ENCODE results near the gene CYP2A6.
A peak's percentile ranks its signal among the peaks of the same experiment; 100 is the strongest.

Gene CYP2A6

DNA sequence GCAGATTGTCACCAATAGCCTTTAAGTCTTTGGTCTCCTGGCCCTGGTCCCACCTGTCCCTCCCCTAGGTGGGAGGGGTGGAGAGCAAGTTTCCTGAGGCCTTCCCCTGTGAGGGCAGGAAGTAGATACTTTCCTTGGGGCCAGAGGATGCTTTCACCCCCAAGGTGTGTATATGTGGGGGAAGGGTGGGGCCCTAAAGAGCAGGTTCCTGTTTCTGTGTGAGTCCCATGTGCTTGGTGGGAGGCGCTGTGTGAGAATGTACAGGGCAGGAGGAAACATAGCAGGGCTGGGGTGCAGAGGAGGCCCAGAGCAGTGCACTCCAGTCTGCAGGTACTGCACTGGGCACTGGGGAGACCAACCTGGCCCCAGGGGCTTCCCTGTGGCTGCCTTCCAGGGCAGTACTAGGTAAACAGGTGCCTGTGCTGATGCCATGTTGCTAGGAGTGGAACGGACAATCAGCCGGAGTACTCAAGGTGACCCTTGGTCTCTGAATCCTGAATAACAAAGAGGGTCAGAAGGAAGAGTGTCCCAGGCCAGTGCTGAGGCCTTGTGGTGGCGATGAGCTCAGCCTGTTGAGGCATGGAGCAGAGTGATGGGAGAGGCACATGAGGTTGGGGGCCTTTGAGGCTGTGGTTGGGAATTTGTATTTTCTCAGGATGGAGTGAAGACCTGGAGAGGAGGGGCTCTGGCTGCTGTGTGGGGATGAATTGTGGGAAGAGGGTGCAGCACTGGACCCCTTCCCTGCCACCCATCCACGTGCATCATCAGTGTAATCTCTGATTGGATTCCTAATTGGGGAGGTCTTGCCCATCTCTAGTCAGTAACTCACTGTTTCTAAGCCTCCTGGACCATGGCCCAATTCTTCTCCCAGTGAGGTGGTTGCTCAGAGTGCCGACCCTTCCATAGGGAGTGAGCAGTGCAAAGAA is 46.1 kb downstream of the CYP2A6 start:
- H3K36me3 ChIP-seq (replicated peaks; ENCODE audit: low read depth, low read length): peaks cover 73% of the 10 kb centered on the region
- peaks cover 89% of the 10 kb centered on the region for H4K20me1 ChIP-seq (ENCODE audit: insufficient read depth, low read length)

DNA sequence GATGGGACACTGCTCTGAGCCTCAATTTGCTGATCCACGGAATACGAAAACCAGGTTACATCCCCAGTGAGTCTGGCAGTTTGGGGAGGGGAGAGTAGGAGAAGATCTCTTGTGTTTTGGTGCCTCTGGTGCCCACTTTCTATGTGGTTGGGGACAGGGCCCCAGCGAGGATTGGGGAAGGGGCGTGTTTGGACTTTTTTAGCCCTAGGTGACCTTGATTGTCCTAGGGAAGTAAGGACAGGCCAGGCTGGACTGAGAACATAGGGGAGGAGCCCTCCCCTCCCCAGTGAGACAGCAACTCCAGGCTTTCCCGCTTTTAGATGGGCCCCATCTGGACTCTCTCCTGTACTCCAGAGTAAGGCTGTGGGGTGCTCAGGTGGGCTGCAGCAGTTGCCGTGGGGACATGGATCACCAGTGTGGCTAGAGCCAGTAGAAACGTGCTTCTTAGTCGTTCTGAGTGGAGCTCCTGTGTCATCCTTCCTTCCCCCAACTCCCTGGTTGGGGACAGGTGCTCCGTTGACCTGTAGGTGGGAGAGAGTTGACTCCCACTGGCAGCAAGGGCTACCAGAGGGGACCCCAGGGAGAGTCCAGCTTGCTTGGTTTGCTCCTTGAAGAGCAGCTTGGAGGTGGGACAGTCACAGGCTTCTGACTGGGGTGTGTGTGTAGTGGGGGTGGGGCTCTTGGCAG is 46.9 kb downstream of the CYP2A6 start:
- Histone ChIP-seq H3K27me3 (ENCODE audit: low read depth, low read length) (no peaks in the 10 kb centered on the region), H3K27ac (ENCODE audit: low read length) (peak overlapping the region; percentile 61), H3K4me3 (ENCODE audit: low read length) (peak overlapping the region; percentile 63), H3K9me3 (ENCODE audit: insufficient read depth, low read length) (no peaks in the 10 kb centered on the region), H4K20me1 (ENCODE audit: insufficient read depth, low read length) (peaks cover 83% of the 10 kb centered on the region), H2AFZ (ENCODE audit: low read depth, low read length) (no peak overlapping the region), H3K79me2 (ENCODE audit: low read length) (peaks cover 81% of the 10 kb centered on the region), H3K4me2 (ENCODE audit: low read length) (peak overlapping the region; percentile 73), H3K36me3 (replicated peaks; ENCODE audit: low read depth, low read length) (peaks cover 70% of the 10 kb centered on the region), H3K4me1 (ENCODE audit: low read length) (peaks cover 54% of the 10 kb centered on the region), H3K9ac (ENCODE audit: low read length) (peak overlapping the region; percentile 51; the same call in 1 of the 2 replicates)
- TF ChIP-seq, protein P1, sequence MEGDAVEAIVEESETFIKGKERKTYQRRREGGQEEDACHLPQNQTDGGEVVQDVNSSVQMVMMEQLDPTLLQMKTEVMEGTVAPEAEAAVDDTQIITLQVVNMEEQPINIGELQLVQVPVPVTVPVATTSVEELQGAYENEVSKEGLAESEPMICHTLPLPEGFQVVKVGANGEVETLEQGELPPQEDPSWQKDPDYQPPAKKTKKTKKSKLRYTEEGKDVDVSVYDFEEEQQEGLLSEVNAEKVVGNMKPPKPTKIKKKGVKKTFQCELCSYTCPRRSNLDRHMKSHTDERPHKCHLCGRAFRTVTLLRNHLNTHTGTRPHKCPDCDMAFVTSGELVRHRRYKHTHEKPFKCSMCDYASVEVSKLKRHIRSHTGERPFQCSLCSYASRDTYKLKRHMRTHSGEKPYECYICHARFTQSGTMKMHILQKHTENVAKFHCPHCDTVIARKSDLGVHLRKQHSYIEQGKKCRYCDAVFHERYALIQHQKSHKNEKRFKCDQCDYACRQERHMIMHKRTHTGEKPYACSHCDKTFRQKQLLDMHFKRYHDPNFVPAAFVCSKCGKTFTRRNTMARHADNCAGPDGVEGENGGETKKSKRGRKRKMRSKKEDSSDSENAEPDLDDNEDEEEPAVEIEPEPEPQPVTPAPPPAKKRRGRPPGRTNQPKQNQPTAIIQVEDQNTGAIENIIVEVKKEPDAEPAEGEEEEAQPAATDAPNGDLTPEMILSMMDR (IDR thresholded peaks at IDR 0.05; ENCODE audit: low read depth, low read length): no peak
- no peak for TF ChIP-seq EZH2phosphoT487 (IDR thresholded peaks at IDR 0.05; ENCODE audit: low read depth)

More for the DNA sequence above, 46.1 kb downstream of the CYP2A6 start:
- H3K4me1 ChIP-seq (ENCODE audit: low read length): peaks cover 54% of the 10 kb centered on the region
- no peaks in the 10 kb centered on the region for H3K9me3 ChIP-seq (ENCODE audit: insufficient read depth, low read length)
- peak overlapping the region; percentile 73 for H3K4me2 ChIP-seq (ENCODE audit: low read length)
- H3K4me3 ChIP-seq (ENCODE audit: low read length): peak overlapping the region; percentile 63
- H3K27ac ChIP-seq (ENCODE audit: low read length): peak overlapping the region; percentile 61
- peaks cover 80% of the 10 kb centered on the region for H3K79me2 ChIP-seq (ENCODE audit: low read length)
- no peak overlapping the region for H2AFZ ChIP-seq (ENCODE audit: low read depth, low read length)
- TF ChIP-seq, protein P1 (IDR thresholded peaks at IDR 0.05; ENCODE audit: low read depth, low read length): no peak
- TF ChIP-seq EZH2phosphoT487 (IDR thresholded peaks at IDR 0.05; ENCODE audit: low read depth): no peak
- peak overlapping the region; percentile 51; the same call in 1 of the 2 replicates for H3K9ac ChIP-seq (ENCODE audit: low read length)
- no peaks in the 10 kb centered on the region for H3K27me3 ChIP-seq (ENCODE audit: low read depth, low read length)

DNA sequence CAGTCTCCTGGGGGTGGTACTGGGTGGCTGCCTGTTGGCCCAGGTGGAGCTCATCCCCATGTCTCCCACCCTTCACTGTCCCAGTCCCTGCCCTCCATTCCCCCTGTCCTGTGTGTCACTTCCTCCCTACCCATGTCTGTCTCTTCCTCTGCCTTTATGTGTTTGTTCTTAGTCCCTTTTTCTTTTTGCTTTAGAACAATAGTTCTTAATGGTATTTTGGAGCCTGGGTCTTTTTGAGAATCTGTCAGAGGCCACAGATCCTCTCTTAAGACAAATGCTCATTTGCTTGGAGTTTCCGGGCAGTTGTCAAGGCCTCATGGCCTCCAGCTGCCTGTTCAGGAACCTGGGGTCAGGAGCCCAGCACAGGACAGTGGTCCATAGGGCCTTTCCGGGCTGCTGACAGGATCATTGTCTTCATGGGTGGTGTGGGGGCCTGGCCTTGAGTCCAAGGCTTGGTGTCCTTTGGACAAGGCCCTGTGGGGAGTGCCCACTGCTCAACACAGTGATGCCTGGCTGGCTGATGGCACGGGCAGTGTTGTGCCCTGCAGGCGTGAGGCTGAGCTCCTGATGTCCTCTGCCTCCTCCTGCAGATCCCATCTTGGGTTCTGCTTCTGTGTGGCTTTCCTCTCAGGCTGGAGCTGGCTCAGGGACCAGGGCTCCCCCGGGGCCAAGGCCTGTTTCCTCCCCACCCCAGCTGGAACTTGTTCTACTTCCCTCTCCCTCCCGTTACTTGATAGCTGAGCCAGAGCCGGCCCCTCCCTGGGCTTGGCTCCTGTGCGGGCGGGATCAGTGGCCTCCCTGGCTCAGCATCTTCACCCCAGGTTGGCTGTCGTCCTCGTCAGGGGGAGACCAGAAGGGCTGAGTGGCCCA is 47.7 kb downstream of the CYP2A6 start:
- no peak overlapping the region for H2AFZ ChIP-seq (ENCODE audit: low read depth, low read length)
- H3K4me3 ChIP-seq (ENCODE audit: low read length): peak overlapping the region; percentile 63
- TF ChIP-seq, protein P1 (IDR thresholded peaks at IDR 0.05; ENCODE audit: low read depth, low read length): no peak
- TF ChIP-seq EZH2phosphoT487 (IDR thresholded peaks at IDR 0.05; ENCODE audit: low read depth): no peak
- H3K79me2 ChIP-seq (ENCODE audit: low read length): peaks cover 81% of the 10 kb centered on the region
- no peaks in the 10 kb centered on the region for H3K9me3 ChIP-seq (ENCODE audit: insufficient read depth, low read length)
- H3K36me3 ChIP-seq (replicated peaks; ENCODE audit: low read depth, low read length): peaks cover 62% of the 10 kb centered on the region
- peak overlapping the region; percentile 61 for H3K27ac ChIP-seq (ENCODE audit: low read length)
- peak overlapping the region; percentile 73 for H3K4me2 ChIP-seq (ENCODE audit: low read length)
- peaks cover 76% of the 10 kb centered on the region for H4K20me1 ChIP-seq (ENCODE audit: insufficient read depth, low read length)
- H3K4me1 ChIP-seq (ENCODE audit: low read length): peaks cover 61% of the 10 kb centered on the region
- H3K27me3 ChIP-seq (ENCODE audit: low read depth, low read length): no peaks in the 10 kb centered on the region
- peak overlapping the region; percentile 51; the same call in 1 of the 2 replicates for H3K9ac ChIP-seq (ENCODE audit: low read length)
